Measurements from ENCODE around the gene GPR45. TPM values are rescaled to one million over a fixed set of nuclear protein-coding genes. Genes with fewer than 3 reads are reported as not detected.

GPR45 gene, protein sequence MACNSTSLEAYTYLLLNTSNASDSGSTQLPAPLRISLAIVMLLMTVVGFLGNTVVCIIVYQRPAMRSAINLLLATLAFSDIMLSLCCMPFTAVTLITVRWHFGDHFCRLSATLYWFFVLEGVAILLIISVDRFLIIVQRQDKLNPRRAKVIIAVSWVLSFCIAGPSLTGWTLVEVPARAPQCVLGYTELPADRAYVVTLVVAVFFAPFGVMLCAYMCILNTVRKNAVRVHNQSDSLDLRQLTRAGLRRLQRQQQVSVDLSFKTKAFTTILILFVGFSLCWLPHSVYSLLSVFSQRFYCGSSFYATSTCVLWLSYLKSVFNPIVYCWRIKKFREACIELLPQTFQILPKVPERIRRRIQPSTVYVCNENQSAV
- total RNA-seq (not detected), polyA plus RNA-seq (not detected)
- long read RNA-seq, donor 1 = 0 reads
- long read RNA-seq, donor 2 = 0 reads
- long read RNA-seq, donor 3 = 0 reads

DNA sequence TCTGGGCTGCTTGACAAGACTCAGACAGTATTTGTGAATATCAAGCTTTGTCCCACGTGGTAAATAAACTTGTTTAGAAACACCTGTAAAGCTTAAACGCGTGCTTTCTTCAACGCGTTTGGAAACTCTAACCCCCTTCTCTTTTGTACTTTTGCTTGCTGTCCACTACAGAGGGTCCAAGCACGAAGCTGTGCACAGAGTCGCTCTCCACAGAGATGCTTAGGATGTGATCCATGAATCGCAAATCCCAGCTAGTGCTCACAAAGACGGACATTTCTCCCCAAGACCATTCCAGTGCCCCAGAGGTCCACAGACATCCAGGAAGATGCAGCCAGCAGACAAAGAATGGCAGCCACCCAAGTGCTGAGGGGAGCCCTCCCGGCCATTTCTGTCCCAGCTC, at the start of gene GPR45:
Gene GPR45 (plus strand): TSS at position 301 of the 400 bp plus-strand sequence. CDS start 116 bp downstream, outside the sequence.
- no peak for ATAC-seq
- H3K4me3 ChIP-seq = no peak within 1 kb of the TSS
- no peak for TF ChIP-seq POLR2A (IDR thresholded peaks at IDR 0.05)
- 86 to 93% (median 87%) methylated on average over 9 to 10 of the region's 10 CpGs for WGBS, 4 donors
- no peak within 1 kb of the TSS for H3K27ac ChIP-seq
- no peaks in the 10 kb centered on the region for H3K27me3 ChIP-seq
- peaks cover 0 to 10% (median 0%) of the 10 kb centered on the region in 12 donors for H3K4me1 ChIP-seq
- H3K9me3 ChIP-seq = no peaks in the 10 kb centered on the region
- DNase-seq = no peak
- intact Hi-C loops (cut with DNase I) = no loop called here
- H3K36me3 ChIP-seq = no peaks in the 10 kb centered on the region

DNA sequence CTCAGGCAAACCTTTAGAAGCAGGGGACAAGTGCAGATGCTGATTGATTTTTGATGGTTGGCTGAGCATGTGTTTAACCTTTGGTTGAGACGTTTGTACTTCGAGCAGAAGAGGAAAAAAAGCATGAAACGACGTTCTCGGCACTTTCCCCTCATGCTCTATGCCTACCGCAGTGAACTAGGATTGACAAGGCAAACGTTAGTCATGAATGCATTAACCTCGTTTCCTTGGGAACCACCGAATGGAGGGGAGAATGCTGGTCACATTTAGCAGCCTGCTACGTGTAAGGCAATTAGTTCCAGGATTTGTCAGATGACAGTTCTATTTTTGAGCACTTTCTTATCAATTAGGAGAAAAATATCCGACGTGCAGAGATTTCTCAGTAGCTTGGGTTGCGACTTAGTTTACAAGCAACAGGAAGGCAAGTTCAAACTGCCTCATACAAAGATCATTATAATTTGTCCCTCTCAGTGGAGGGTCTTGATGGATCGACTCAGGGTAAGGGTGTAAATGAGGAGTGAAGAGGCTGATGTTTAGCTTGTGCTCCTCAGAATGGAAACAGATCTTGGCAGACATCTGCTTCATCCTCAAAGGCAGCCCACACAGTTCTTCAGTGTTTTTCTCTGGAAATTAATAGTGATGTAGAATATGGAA, 47.4 kb upstream of the GPR45 start:
- ATAC-seq = no peak
- WGBS, 4 donors = 22 to 34% (median 26%) methylated on average over 14 of the region's 14 CpGs
- TF ChIP-seq POLR2A (IDR thresholded peaks at IDR 0.05) = no peak
- TF ChIP-seq, protein P1, sequence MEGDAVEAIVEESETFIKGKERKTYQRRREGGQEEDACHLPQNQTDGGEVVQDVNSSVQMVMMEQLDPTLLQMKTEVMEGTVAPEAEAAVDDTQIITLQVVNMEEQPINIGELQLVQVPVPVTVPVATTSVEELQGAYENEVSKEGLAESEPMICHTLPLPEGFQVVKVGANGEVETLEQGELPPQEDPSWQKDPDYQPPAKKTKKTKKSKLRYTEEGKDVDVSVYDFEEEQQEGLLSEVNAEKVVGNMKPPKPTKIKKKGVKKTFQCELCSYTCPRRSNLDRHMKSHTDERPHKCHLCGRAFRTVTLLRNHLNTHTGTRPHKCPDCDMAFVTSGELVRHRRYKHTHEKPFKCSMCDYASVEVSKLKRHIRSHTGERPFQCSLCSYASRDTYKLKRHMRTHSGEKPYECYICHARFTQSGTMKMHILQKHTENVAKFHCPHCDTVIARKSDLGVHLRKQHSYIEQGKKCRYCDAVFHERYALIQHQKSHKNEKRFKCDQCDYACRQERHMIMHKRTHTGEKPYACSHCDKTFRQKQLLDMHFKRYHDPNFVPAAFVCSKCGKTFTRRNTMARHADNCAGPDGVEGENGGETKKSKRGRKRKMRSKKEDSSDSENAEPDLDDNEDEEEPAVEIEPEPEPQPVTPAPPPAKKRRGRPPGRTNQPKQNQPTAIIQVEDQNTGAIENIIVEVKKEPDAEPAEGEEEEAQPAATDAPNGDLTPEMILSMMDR (IDR thresholded peaks at IDR 0.05) = no peak
- H3K36me3 ChIP-seq = no peaks in the 10 kb centered on the region
- no peak overlapping the region for H3K27ac ChIP-seq
- no peaks in the 10 kb centered on the region for H3K9me3 ChIP-seq
- no peak for DNase-seq
- peaks cover 0 to 24% (median 0%) of the 10 kb centered on the region in 9 donors for H3K27me3 ChIP-seq
- intact Hi-C loops (cut with DNase I) = no loop called here
- no peaks in the 10 kb centered on the region for H3K4me1 ChIP-seq
- no peak overlapping the region for H3K4me3 ChIP-seq

DNA sequence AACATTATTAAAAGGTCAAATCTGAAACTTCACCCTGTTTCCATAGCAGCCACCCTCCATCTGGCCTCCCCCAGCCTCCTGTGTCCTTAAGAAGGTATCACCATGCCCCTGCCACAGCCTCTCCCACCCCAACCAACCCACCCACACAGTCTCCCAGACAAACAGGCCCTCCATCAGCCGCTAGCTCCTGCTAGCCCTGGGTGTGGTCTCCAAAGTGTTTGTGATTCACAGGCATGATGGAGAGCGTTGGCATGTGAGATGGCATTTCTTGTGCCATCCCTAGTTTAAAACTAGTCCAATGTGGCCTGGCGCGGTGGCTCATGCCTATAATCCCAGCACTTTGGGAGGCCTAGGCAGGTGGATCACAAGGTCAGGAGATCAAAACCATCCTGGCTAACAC, 44.9 kb upstream of the GPR45 start:
- Histone ChIP-seq H3K27me3 (peaks cover 0 to 12% (median 0%) of the 10 kb centered on the region in 9 donors), H3K9me3 (peaks cover 0 to 2% (median 0%) of the 10 kb centered on the region in 12 donors), H3K4me1 (no peaks in the 10 kb centered on the region), H3K4me3 (no peak overlapping the region), H3K27ac (no peak overlapping the region), H3K36me3 (no peaks in the 10 kb centered on the region)
- ATAC-seq = no peak
- DNase-seq = no peak
- 81 to 97% (median 92%) methylated on average over 4 of the region's 4 CpGs for WGBS, 4 donors
- TF ChIP-seq POLR2A (IDR thresholded peaks at IDR 0.05) = no peak
- TF ChIP-seq, protein P1 (IDR thresholded peaks at IDR 0.05) = no peak
- intact Hi-C loops (cut with DNase I) = no loop called here

DNA sequence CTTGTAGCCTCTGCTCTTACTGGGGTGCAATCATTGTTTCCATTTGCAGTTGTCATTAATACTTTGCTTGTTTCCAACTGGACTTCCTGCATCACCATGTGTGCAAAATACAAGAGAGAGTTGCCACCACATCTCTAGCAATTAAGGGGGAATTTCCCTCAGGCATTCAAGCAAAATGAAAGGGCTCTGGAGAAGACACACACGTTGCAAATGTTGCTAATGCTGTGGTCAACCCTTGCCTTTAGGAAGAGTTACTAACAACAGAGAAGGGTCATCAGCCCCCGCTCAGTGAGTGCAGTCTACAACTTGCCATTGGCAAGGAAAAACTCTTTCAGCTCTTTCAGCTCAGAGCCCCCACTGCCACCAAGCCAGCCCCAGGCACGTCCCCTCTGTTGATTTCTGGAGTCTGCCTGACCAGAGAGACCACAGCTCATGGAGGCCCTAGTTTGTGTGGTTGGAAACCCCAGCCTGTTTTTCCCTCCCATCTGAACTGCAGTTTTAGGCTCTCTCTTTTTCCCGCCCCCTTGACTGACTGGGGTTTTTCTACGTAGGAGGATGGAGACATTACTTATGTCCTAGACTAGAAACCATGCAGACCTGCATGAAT, 25.9 kb upstream of the GPR45 start:
- Histone ChIP-seq H3K4me1 (no peaks in the 10 kb centered on the region), H3K27ac (no peak overlapping the region), H3K36me3 (no peaks in the 10 kb centered on the region), H3K4me3 (no peak overlapping the region), H3K9me3 (no peaks in the 10 kb centered on the region), H3K27me3 (no peaks in the 10 kb centered on the region)
- no peak for ATAC-seq
- DNase-seq = no peak
- intact Hi-C loops (cut with DNase I) = no loop called here
- WGBS, 4 donors = 50 to 75% (median 63%) methylated on average over 4 to 5 of the region's 5 CpGs
- TF ChIP-seq, protein P1 (IDR thresholded peaks at IDR 0.05) = no peak
- TF ChIP-seq POLR2A (IDR thresholded peaks at IDR 0.05) = no peak
